SJSA1 (cell line): Measurements from ENCODE around the gene GPRIN3. TPM values are rescaled to one million over a fixed set of nuclear protein-coding genes. Genes with fewer than 3 reads are reported as not detected.
"Not testable (repeated sequence)": the region's sequence is repeated elsewhere in the genome, so short reads cannot be mapped to it uniquely, and the experiment has no call there.

Experiments used
- DNase-seq, 2 experiments: peaks; one replicate each; pipeline ENCODE4 v3.0.0-alpha.2; 2015 to 2020; ENCODE audit warnings: low spot score in 2 of 2, low read depth in 1 of 2
- H3K27ac ChIP-seq: fragments of 250-450 bp; sonication (Bioruptor Pico); 2 replicates; pipeline ENCODE4 v1.5.1; 2020; ENCODE audit warnings: mild to moderate bottlenecking, moderate library complexity
- H3K27me3 ChIP-seq: fragments of 250-450 bp; sonication (Bioruptor Pico); replicated peaks from 2 replicates; pipeline ENCODE4 v1.5.1; 2020; ENCODE audit warnings: mild to moderate bottlenecking, moderate library complexity
- H3K36me3 ChIP-seq: fragments of 250-450 bp; sonication (Bioruptor Pico); 2 replicates; pipeline ENCODE4 v1.5.1; 2020; ENCODE audit warnings: mild to moderate bottlenecking
- H3K4me1 ChIP-seq: fragments of 250-450 bp; sonication (Bioruptor Pico); replicated peaks from 2 replicates; pipeline ENCODE4 v1.6.1; 2021; ENCODE audit warnings: mild to moderate bottlenecking
- H3K4me3 ChIP-seq: fragments of 250-450 bp; sonication (Bioruptor Pico); 2 replicates; pipeline ENCODE4 v1.5.1; 2020; ENCODE audit warnings: mild to moderate bottlenecking
- H3K9me3 ChIP-seq: fragments of 250-450 bp; sonication (Bioruptor Pico); replicated peaks from 2 replicates; pipeline ENCODE4 v1.5.1; 2020; ENCODE audit warnings: mild to moderate bottlenecking
- total RNA-seq: library from RNA; depleted of rRNA; stranded (reverse); fragments of >200 nt; shearing (Covaris generic); gene quantifications from 2 replicates; pipeline ENCODE4 v1.2.3, GENCODE V29; 2014

GPRIN3 gene
- total RNA-seq, 1 experiment from 2014 or later = not detected

- H3K27ac ChIP-seq = no peak overlapping the region
- no peak overlapping the region for H3K4me3 ChIP-seq
- DNase-seq = peak; percentile 45 to 52
- H3K4me1 ChIP-seq = no peaks in the 10 kb centered on the region
- H3K27me3 ChIP-seq = no peaks in the 10 kb centered on the region
- H3K9me3 ChIP-seq = no peaks in the 10 kb centered on the region
- no peaks in the 10 kb centered on the region for H3K36me3 ChIP-seq
These were observed 80.7 kb downstream of the GPRIN3 start for GRCh38 chr4:89226665-89227574.

- Histone ChIP-seq H3K4me3 (no peak overlapping the region), H3K4me1 (no peaks in the 10 kb centered on the region), H3K36me3 (no peaks in the 10 kb centered on the region), H3K27ac (no peak overlapping the region), H3K27me3 (no peaks in the 10 kb centered on the region), H3K9me3 (no peaks in the 10 kb centered on the region)
- DNase-seq = no peak
These were observed 85.4 kb downstream of the GPRIN3 start for GRCh38 chr4:89222170-89222569.

GRCh38 chr4:89221167-89221867 lies 86.3 kb downstream of the GPRIN3 start:
- Histone ChIP-seq H3K36me3 (no peaks in the 10 kb centered on the region), H3K4me3 (no peak overlapping the region), H3K4me1 (no peaks in the 10 kb centered on the region), H3K27me3 (no peaks in the 10 kb centered on the region), H3K9me3 (no peaks in the 10 kb centered on the region), H3K27ac (no peak overlapping the region)
- DNase-seq = no peak

- Histone ChIP-seq H3K27ac (no peak overlapping the region), H3K9me3 (no peaks in the 10 kb centered on the region), H3K36me3 (no peaks in the 10 kb centered on the region), H3K4me3 (no peak overlapping the region), H3K27me3 (no peaks in the 10 kb centered on the region), H3K4me1 (no peaks in the 10 kb centered on the region)
- DNase-seq = no peak
These were observed 89.0 kb downstream of the GPRIN3 start for GRCh38 chr4:89218587-89218986.

GRCh38 chr4:89217604-89218003 lies 90.0 kb downstream of the GPRIN3 start:
- Histone ChIP-seq H3K27ac (no peak overlapping the region), H3K27me3 (no peaks in the 10 kb centered on the region), H3K9me3 (no peaks in the 10 kb centered on the region), H3K36me3 (no peaks in the 10 kb centered on the region), H3K4me3 (no peak overlapping the region), H3K4me1 (no peaks in the 10 kb centered on the region)
- no peak for DNase-seq

- Histone ChIP-seq H3K4me3 (no peak overlapping the region), H3K9me3 (no peaks in the 10 kb centered on the region), H3K27ac (no peak overlapping the region), H3K36me3 (no peaks in the 10 kb centered on the region), H3K27me3 (no peaks in the 10 kb centered on the region), H3K4me1 (no peaks in the 10 kb centered on the region)
- no peak for DNase-seq
These were observed 90.7 kb downstream of the GPRIN3 start for GRCh38 chr4:89216866-89217265.

- H3K27ac ChIP-seq = no peak overlapping the region
- no peaks in the 10 kb centered on the region for H3K4me1 ChIP-seq
- no peaks in the 10 kb centered on the region for H3K27me3 ChIP-seq
- no peak overlapping the region for H3K4me3 ChIP-seq
- no peaks in the 10 kb centered on the region for H3K36me3 ChIP-seq
- DNase-seq = no peak
- H3K9me3 ChIP-seq = no peaks in the 10 kb centered on the region
These were observed 91.2 kb downstream of the GPRIN3 start for GRCh38 chr4:89216422-89216821.

GRCh38 chr4:89215736-89216135 lies 91.9 kb downstream of the GPRIN3 start:
- DNase-seq = no peak
- no peaks in the 10 kb centered on the region for H3K27me3 ChIP-seq
- H3K4me1 ChIP-seq = no peaks in the 10 kb centered on the region
- no peak overlapping the region for H3K27ac ChIP-seq
- no peak overlapping the region for H3K4me3 ChIP-seq
- no peaks in the 10 kb centered on the region for H3K9me3 ChIP-seq
- H3K36me3 ChIP-seq = no peaks in the 10 kb centered on the region

- H3K4me3 ChIP-seq = no peak overlapping the region
- no peak for DNase-seq
- no peak overlapping the region for H3K27ac ChIP-seq
- H3K27me3 ChIP-seq = no peaks in the 10 kb centered on the region
- no peaks in the 10 kb centered on the region for H3K36me3 ChIP-seq
- no peaks in the 10 kb centered on the region for H3K4me1 ChIP-seq
- H3K9me3 ChIP-seq = no peaks in the 10 kb centered on the region
These were observed 93.3 kb downstream of the GPRIN3 start for GRCh38 chr4:89214308-89214707.

- H3K9me3 ChIP-seq = no peaks in the 10 kb centered on the region
- H3K36me3 ChIP-seq = no peaks in the 10 kb centered on the region
- no peak overlapping the region for H3K27ac ChIP-seq
- no peaks in the 10 kb centered on the region for H3K4me1 ChIP-seq
- DNase-seq = no peak
- H3K4me3 ChIP-seq = no peak overlapping the region
- no peaks in the 10 kb centered on the region for H3K27me3 ChIP-seq
These were observed 94.3 kb downstream of the GPRIN3 start for GRCh38 chr4:89213382-89213701.

- no peaks in the 10 kb centered on the region for H3K27me3 ChIP-seq
- no peak overlapping the region for H3K27ac ChIP-seq
- H3K36me3 ChIP-seq = no peaks in the 10 kb centered on the region
- no peak overlapping the region for H3K4me3 ChIP-seq
- H3K4me1 ChIP-seq = no peaks in the 10 kb centered on the region
- H3K9me3 ChIP-seq = no peaks in the 10 kb centered on the region
- DNase-seq = no peak
These were observed 94.8 kb downstream of the GPRIN3 start for GRCh38 chr4:89212666-89213381.

- H3K27me3 ChIP-seq = no peaks in the 10 kb centered on the region
These were observed 103.0 kb downstream of the GPRIN3 start for GRCh38 chr4:89204624-89205023.

GRCh38 chr4:89203902-89204301 lies 103.7 kb downstream of the GPRIN3 start:
- no peak for DNase-seq
- Histone ChIP-seq H3K27ac (no peak overlapping the region), H3K4me3 (no peak overlapping the region)

More at GRCh38 chr4:89204624-89205023, 103.0 kb downstream of the GPRIN3 start:
- no peak overlapping the region for H3K27ac ChIP-seq
- no peak for DNase-seq
- H3K36me3 ChIP-seq = no peaks in the 10 kb centered on the region
- no peaks in the 10 kb centered on the region for H3K4me1 ChIP-seq
- H3K9me3 ChIP-seq = no peaks in the 10 kb centered on the region
- H3K4me3 ChIP-seq = no peak overlapping the region

GRCh38 chr4:89199394-89199793 lies 108.2 kb downstream of the GPRIN3 start:
- not testable (repeated sequence) for H3K27ac ChIP-seq, H3K9me3 ChIP-seq, H3K4me3 ChIP-seq, DNase-seq, H3K4me1 ChIP-seq, H3K36me3 ChIP-seq, H3K27me3 ChIP-seq

More at GRCh38 chr4:89203902-89204301, 103.7 kb downstream of the GPRIN3 start:
- no peaks in the 10 kb centered on the region for H3K9me3 ChIP-seq
- no peaks in the 10 kb centered on the region for H3K36me3 ChIP-seq
- H3K4me1 ChIP-seq = no peaks in the 10 kb centered on the region
- no peaks in the 10 kb centered on the region for H3K27me3 ChIP-seq
